ENCODE data around the gene SPSB2. TPM values are rescaled to one million over a fixed set of nuclear protein-coding genes. Genes with fewer than 3 reads are reported as not detected.

Gene SPSB2
- total RNA-seq, 1 experiment from 2014 or later: 11.6 TPM

DNA sequence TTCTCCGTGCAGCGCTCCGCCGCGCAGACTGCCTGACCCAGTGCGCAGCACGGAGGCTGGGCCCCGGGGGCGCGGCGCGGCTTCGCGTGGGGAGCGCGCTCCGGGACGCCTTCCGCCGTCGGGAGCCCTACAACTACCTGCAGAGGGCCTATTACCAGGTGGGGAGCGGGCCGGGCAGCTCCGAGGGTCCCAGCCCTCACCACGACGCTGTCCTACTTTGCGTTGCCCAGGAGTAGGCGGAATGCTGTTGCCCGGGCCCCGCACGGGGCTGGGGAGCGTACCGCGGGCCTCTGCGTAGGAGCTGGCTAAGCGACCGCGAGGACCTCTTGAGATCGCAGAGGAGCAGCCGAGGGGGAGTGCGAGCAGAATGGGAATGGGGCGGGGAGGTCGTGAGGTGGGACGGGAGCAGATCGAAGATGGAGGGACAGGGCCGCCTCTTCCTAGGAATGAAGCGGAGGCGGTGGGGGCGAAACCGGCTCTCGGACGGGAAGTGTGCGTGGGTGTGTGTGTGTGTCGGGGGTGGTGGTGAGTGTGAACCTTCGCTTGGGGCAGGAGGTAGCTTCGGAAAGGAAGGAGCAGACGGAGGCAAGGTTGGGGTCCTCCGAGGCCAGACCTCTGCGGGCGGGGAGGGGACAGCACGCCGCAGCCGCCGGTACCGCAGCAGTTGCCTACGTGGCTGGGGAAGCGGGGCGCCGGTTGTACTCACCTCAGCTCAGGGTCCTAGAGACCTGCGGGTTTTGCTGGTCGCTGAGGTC lies 44.1 kb downstream of the SPSB2 start:
- intact Hi-C loops (cut with micrococcal nuclease; ENCODE audit: unreplicated experiment) (loop anchor here (5.0 kb wide), 1 partner anchor 77 kb away; the partner anchor contains the start of gene MLF2), in situ Hi-C loops (cut with HindIII; ENCODE audit: low pct_unique_long_range_greater_than_20kb, low sequenced_read_pairs) (no loop called here)
- no peak for DNase-seq (ENCODE audit: low read depth, low spot score)
- Histone ChIP-seq H3K9me3 (ENCODE audit: control insufficient read depth, insufficient read depth, low read depth, low read length) (no peaks in the 10 kb centered on the region), H3K27me3 (ENCODE audit: control insufficient read depth, insufficient read depth, low read length) (no peaks in the 10 kb centered on the region), H3K27ac (ENCODE audit: low read length) (peak overlapping the region; percentile 63), H3K4me1 (ENCODE audit: control insufficient read depth, insufficient read depth, low read length) (peaks cover 10% of the 10 kb centered on the region; the same call in 1 of the 2 replicates), H3K4me3 (ENCODE audit: low read depth in 2 of 2, low read length in 2 of 2) (peak overlapping the region; percentile 65 to 67), H3K36me3 (ENCODE audit: control insufficient read depth, insufficient read depth, low read length) (no peaks in the 10 kb centered on the region)
- CTCF ChIA-PET: interaction anchor here (0.6 kb wide), 1 partner anchor 118 kb away, joined by 5 read pairs; no protein-coding TSS in a partner anchor
- no TSS peak for BruUV-seq (replicated peaks)
- ATAC-seq: peak; percentile 42; the same call in 1 of the 2 replicates
- POLR2A ChIA-PET: no interaction called here
- no peak for TF ChIP-seq TCF7L2 (IDR thresholded peaks at IDR 0.05; ENCODE audit: low read depth, low read length)
- TF ChIP-seq REST (IDR thresholded peaks at IDR 0.05; ENCODE audit: insufficient read depth in 1 of 2, low read depth in 2 of 2, low read length in 1 of 2): no peak
- no peak for TF ChIP-seq POLR2AphosphoS5 (IDR thresholded peaks at IDR 0.05; ENCODE audit: low read depth, low read length)
- TF ChIP-seq SIN3A (IDR thresholded peaks at IDR 0.05; ENCODE audit: borderline replicate concordance, insufficient read depth, low read depth, low read length): no peak
- no peak; the same call in none of the 2 replicates for TF ChIP-seq CTCF (IDR thresholded peaks at IDR 0.05)

- POLR2A ChIA-PET: no interaction called here
- CTCF ChIA-PET: no interaction called here
- Histone ChIP-seq H3K27me3 (ENCODE audit: control insufficient read depth, insufficient read depth, low read length) (no peaks in the 10 kb centered on the region), H3K4me3 (ENCODE audit: low read depth in 2 of 2, low read length in 2 of 2) (peak within 1 kb of the TSS; percentile 65 to 67), H3K27ac (ENCODE audit: low read length) (peak within 1 kb of the TSS; percentile 63), H3K36me3 (ENCODE audit: control insufficient read depth, insufficient read depth, low read length) (no peaks in the 10 kb centered on the region), H3K4me1 (ENCODE audit: control insufficient read depth, insufficient read depth, low read length) (peaks cover 10% of the 10 kb centered on the region; the same call in 1 of the 2 replicates), H3K9me3 (ENCODE audit: control insufficient read depth, insufficient read depth, low read depth, low read length) (no peaks in the 10 kb centered on the region)
- ATAC-seq (no peak; the same call in 1 of the 2 replicates), DNase-seq (ENCODE audit: low read depth, low spot score) (no peak)
- BruUV-seq (replicated peaks): no TSS peak
- intact Hi-C loops (cut with micrococcal nuclease; ENCODE audit: unreplicated experiment): loop anchor here (5.0 kb wide), 1 partner anchor 76 kb away; the partner anchor contains the start of gene MLF2
- in situ Hi-C loops (cut with HindIII; ENCODE audit: low pct_unique_long_range_greater_than_20kb, low sequenced_read_pairs): no loop called here
- TF ChIP-seq CTCF (IDR thresholded peaks at IDR 0.05): peak; percentile 54
- no peak for TF ChIP-seq TCF7L2 (IDR thresholded peaks at IDR 0.05; ENCODE audit: low read depth, low read length)
Observed at GRCh38 chr12:6827982-6828780, 44.9 kb downstream of the SPSB2 start, which contains the start of gene P3H3. TSS of gene P3H3 (plus strand) at chr12:6828407. CDS start at chr12:6828441, 34 bp downstream.

Measured in Panc1 (cell line).